HL-60 (cell line): Measurements from ENCODE around the gene SPATA3.

ENCODE experiments used
- CTCF ChIP-seq: IDR thresholded peaks from one replicate; pipeline ENCODE4 v1.5.1; 2011; ENCODE audit warnings: low read length, control low read depth, inconsistent platforms; ENCODE audit not compliant: insufficient read depth
- POLR2AphosphoS5 ChIP-seq: IDR thresholded peaks from 2 replicates; pipeline ENCODE4 v1.6.1; 2012; ENCODE audit warnings: low read depth
- REST ChIP-seq: IDR thresholded peaks from 2 replicates; pipeline ENCODE4 v1.6.1; 2012; ENCODE audit warnings: low read depth; ENCODE audit not compliant: insufficient replicate concordance
- SPI1 ChIP-seq: IDR thresholded peaks from 2 replicates; pipeline ENCODE4 v1.6.1; 2012; ENCODE audit warnings: low read depth, mild to moderate bottlenecking, borderline replicate concordance

- TF ChIP-seq CTCF, result no peak
- no peak for TF ChIP-seq SPI1
- no peak for TF ChIP-seq POLR2AphosphoS5
- no peak for TF ChIP-seq REST
Observed at GRCh38 chr2:231018184-231018583, 22.3 kb downstream of the SPATA3 start.
